H1 (cell line): ENCODE measurements around the gene BAK1. TPM values are rescaled to one million over a fixed set of nuclear protein-coding genes. Genes with fewer than 3 reads are reported as not detected.

Source experiments
- CTCF ChIA-PET: fragments of 300-600 bp; sonication (Branson Sonifier 250); formaldehyde crosslinking; loops from one replicate; lab custom pipeline; 2021; ENCODE audit not compliant: partially characterized antibody; lab: Charles Lee
- POLR2A ChIA-PET: fragments of 300-600 bp; sonication (Branson Sonifier 250); formaldehyde crosslinking; loops from one replicate; lab custom pipeline; 2021; ENCODE audit warnings: inconsistent platforms; ENCODE audit not compliant: partially characterized antibody; lab: Charles Lee
- DNase-seq, 2 experiments: peaks; one replicate each; pipeline versions ENCODE4 v3.0.0 to v3.0.0-alpha.2; 2010 to 2022; ENCODE audit warnings: low spot score in 2 of 2, low read depth in 1 of 2, mixed read lengths in 1 of 2
- FAIRE-seq: peaks from 2 replicates; lab custom pipeline; 2011; peaks lifted over from hg19 to GRCh38; lab: Jason Lieb, UNC
- H2AFZ ChIP-seq: 2 replicates; pipeline ENCODE4 v1.8.1; 2012; ENCODE audit warnings: low read length, inconsistent platforms
- H2AK5ac ChIP-seq: 2 replicates; pipeline ENCODE4 v1.6.1; 2013; ENCODE audit warnings: low read depth, low read length
- H2BK120ac ChIP-seq: replicated peaks from 2 replicates; pipeline ENCODE3; 2013; ENCODE audit warnings: low read depth, low read length, inconsistent platforms
- H2BK12ac ChIP-seq: 2 replicates; pipeline ENCODE4 v1.6.1; 2013; ENCODE audit warnings: low read depth, low read length
- H2BK15ac ChIP-seq: 2 replicates; pipeline ENCODE4 v1.6.1; 2013; ENCODE audit warnings: low read length
- H2BK20ac ChIP-seq: 2 replicates; pipeline ENCODE4 v1.6.1; 2013; ENCODE audit warnings: low read length
- H2BK5ac ChIP-seq: 2 replicates; pipeline ENCODE4 v1.6.1; 2013; ENCODE audit warnings: low read depth, low read length
- H3K14ac ChIP-seq: 2 replicates; pipeline ENCODE4 v1.6.1; 2013; ENCODE audit warnings: inconsistent platforms; ENCODE audit not compliant: insufficient read length
- H3K18ac ChIP-seq: 2 replicates; pipeline ENCODE4 v1.6.1; 2013; ENCODE audit warnings: low read length; ENCODE audit errors: extremely low read depth
- H3K23ac ChIP-seq: 2 replicates; pipeline ENCODE4 v1.6.1; 2013; ENCODE audit warnings: inconsistent platforms; ENCODE audit not compliant: insufficient read length
- H3K23me2 ChIP-seq: 2 replicates; pipeline ENCODE4 v1.6.1; 2013; ENCODE audit warnings: low read depth, low read length
- H3K27ac ChIP-seq: 2 replicates; pipeline ENCODE4 v1.6.1; 2011; ENCODE audit warnings: low read depth, low read length, inconsistent platforms
- H3K27me3 ChIP-seq, 4 experiments: replicated peaks in 1 of 4; 1 replicate in 1 of 4; 2 replicates in 3 of 4; pipeline versions ENCODE4 v1.6.1 to v1.8.1; 2011 to 2013; ENCODE audit warnings: low read length in 3 of 4, mild to moderate bottlenecking in 3 of 4, inconsistent platforms in 2 of 4, mixed read lengths in 2 of 4, moderate library complexity in 1 of 4; ENCODE audit not compliant: control insufficient read depth in 3 of 4, insufficient read depth in 3 of 4; ENCODE audit errors: extremely low read depth in 1 of 4
- H3K36me3 ChIP-seq, 4 experiments: 2 replicates each; pipeline versions ENCODE4 v1.6.1 to v1.8.1; 2011 to 2013; ENCODE audit warnings: mild to moderate bottlenecking in 4 of 4, low read length in 3 of 4, moderate library complexity in 2 of 4, control low read depth in 1 of 4, inconsistent platforms in 1 of 4; ENCODE audit not compliant: insufficient read depth in 4 of 4, control insufficient read depth in 2 of 4
- H3K4ac ChIP-seq: replicated peaks from 2 replicates; pipeline ENCODE3; 2013; ENCODE audit warnings: low read length, low read depth, mixed read lengths, inconsistent platforms; ENCODE audit not compliant: insufficient read length
- H3K4me1 ChIP-seq, 4 experiments: replicated peaks in 1 of 4; 1 replicate in 1 of 4; 2 replicates in 3 of 4; pipeline versions ENCODE4 v1.6.1 to v1.8.1; 2011 to 2013; ENCODE audit warnings: low read length in 3 of 4, inconsistent platforms in 2 of 4, mixed read lengths in 1 of 4; ENCODE audit not compliant: insufficient read depth in 4 of 4, control insufficient read depth in 3 of 4
- H3K4me2 ChIP-seq, 2 experiments: 2 replicates each; pipeline versions ENCODE4 v1.6.1 to v1.8.1; 2011 to 2013; ENCODE audit warnings: low read depth in 2 of 2, low read length in 2 of 2, control low read depth in 1 of 2, inconsistent platforms in 1 of 2, mild to moderate bottlenecking in 1 of 2; ENCODE audit not compliant: insufficient read depth in 1 of 2
- H3K4me3 ChIP-seq, 4 experiments: fragments of 200-600, 300-600 bp in 1 of 4; sonication (generic), shearing (Covaris generic), sonication (Bioruptor Twin) in 1 of 4; 2 replicates each; pipeline versions ENCODE4 v1.5.1 to v1.8.1; 2011 to 2016; ENCODE audit warnings: low read length in 4 of 4, low read depth in 3 of 4, control low read depth in 2 of 4, inconsistent platforms in 2 of 4, mild to moderate bottlenecking in 2 of 4, mixed read lengths in 1 of 4, moderate library complexity in 1 of 4; ENCODE audit not compliant: insufficient read depth in 2 of 4; ENCODE audit errors: extremely low read depth in 1 of 4
- H3K56ac ChIP-seq: replicated peaks from 2 replicates; pipeline ENCODE3; 2013; ENCODE audit warnings: low read depth, mild to moderate bottlenecking, mixed read lengths, low read length, inconsistent platforms; ENCODE audit not compliant: insufficient read length
- H3K79me1 ChIP-seq: 2 replicates; pipeline ENCODE4 v1.6.1; 2013; ENCODE audit warnings: low read depth, low read length, control low read depth
- H3K79me2 ChIP-seq, 2 experiments: 2 replicates each; pipeline versions ENCODE4 v1.6.1 to v1.8.1; 2012 to 2013; ENCODE audit warnings: low read length in 2 of 2, mild to moderate bottlenecking in 2 of 2, inconsistent platforms in 1 of 2; ENCODE audit not compliant: insufficient read depth in 2 of 2, control insufficient read depth in 1 of 2
- H3K9ac ChIP-seq, 4 experiments: replicated peaks in 1 of 4; 1 replicate in 1 of 4; 2 replicates in 3 of 4; pipeline versions ENCODE4 v1.6.1 to v1.8.1; 2011 to 2013; ENCODE audit warnings: low read depth in 3 of 4, low read length in 3 of 4, control low read depth in 2 of 4, mild to moderate bottlenecking in 2 of 4, moderate library complexity in 2 of 4, inconsistent platforms in 1 of 4; ENCODE audit errors: extremely low read depth in 1 of 4
- H3K9me3 ChIP-seq, 2 experiments: 2 replicates each; pipeline versions ENCODE4 v1.6.1 to v1.8.1; 2012 to 2013; ENCODE audit warnings: mild to moderate bottlenecking in 2 of 2, moderate library complexity in 2 of 2, control low read depth in 1 of 2, inconsistent platforms in 1 of 2, low read depth in 1 of 2, low read length in 1 of 2, mixed read lengths in 1 of 2; ENCODE audit not compliant: insufficient read depth in 2 of 2
- H4K20me1 ChIP-seq, 2 experiments: replicated peaks in 1 of 2; 2 replicates each; pipeline versions ENCODE3 to v1.8.1; 2011 to 2013; ENCODE audit warnings: inconsistent platforms in 2 of 2, low read length in 2 of 2, mild to moderate bottlenecking in 1 of 2; ENCODE audit not compliant: insufficient read depth in 2 of 2, control insufficient read depth in 1 of 2
- H4K5ac ChIP-seq: 2 replicates; pipeline ENCODE4 v1.6.1; 2013; ENCODE audit warnings: low read length, low read depth, mixed read lengths, inconsistent platforms; ENCODE audit not compliant: insufficient read length
- H4K8ac ChIP-seq: 2 replicates; pipeline ENCODE4 v1.8.0; 2013; ENCODE audit warnings: mild to moderate bottlenecking, moderate library complexity, low read length, inconsistent platforms; ENCODE audit not compliant: insufficient read depth; ENCODE audit errors: extremely low read depth
- H4K91ac ChIP-seq: replicated peaks from 2 replicates; pipeline ENCODE3; 2013; ENCODE audit warnings: low read length, mixed read lengths, inconsistent platforms; ENCODE audit not compliant: insufficient read length
- RFX5 ChIP-seq: IDR thresholded peaks from 2 replicates; pipeline ENCODE4 v1.6.1; 2011; ENCODE audit warnings: low read depth, low read length, improper control_type of control experiment, borderline replicate concordance
- WGBS, 2 experiments: shearing (Covaris generic) in 1 of 2; methylation state at CpG; one replicate each; pipeline versions ENCODE4 v1.1.6 to v1.1.7; 2013 to 2015; ENCODE audit warnings: low lambda C conversion rate in 2 of 2, mixed read lengths in 2 of 2, inconsistent platforms in 1 of 2, low coverage in 1 of 2, missing lambda C conversion rate in 1 of 2; ENCODE audit not compliant: insufficient replicate concordance in 2 of 2, insufficient coverage in 1 of 2, insufficient read length in 1 of 2; ENCODE audit errors: extremely low coverage in 1 of 2, missing lambda C conversion rate in 1 of 2; 5-methylcytosine and 5-hydroxymethylcytosine counted together
- polyA plus RNA-seq, 7 experiments: library from polyadenylated mRNA; depleted of rRNA in 3 of 7; stranded (reverse) in 5 of 7; unstranded in 2 of 7; fragments of >200 nt in 5 of 7; fragments of 200-250 nt in 2 of 7; gene quantifications; 1 replicate in 5 of 7; 2 replicates in 1 of 7; 4 replicates in 1 of 7; pipeline versions ENCODE4 v1.2.1 to v1.2.3, GENCODE V29; 2011 to 2013; ENCODE audit warnings: missing spikeins in 2 of 7, mixed read lengths in 2 of 7
- total RNA-seq: library from RNA; stranded (reverse); fragmentation: NEBNext Ultra II Directional; extraction: Animal tissue kit (Norgen Biotek cat#: 25700); gene quantifications from 2 replicates; pipeline ENCODE4 v1.2.1, GENCODE V29; 2021

Gene BAK1
- total and polyA plus RNA-seq, 2 of the 8 experiments (the other 6 are each of a cell fraction or from before 2014, with no cell fraction given), result 43.3 to 43.4 TPM

GRCh38 chr6:33577106-33577535 lies 3.0 kb downstream of the BAK1 start:
- Histone ChIP-seq H3K4me1 (peaks cover 0 to 4% (median 3%) of the 10 kb centered on the region in 4 experiments; a peak in 5 of 7 replicates), H3K23me2 (peaks cover 5% of the 10 kb centered on the region; the same call in 1 of the 2 replicates), H3K9ac (no peak overlapping the region), H3K79me1 (peaks cover 5% of the 10 kb centered on the region; the same call in 1 of the 2 replicates), H3K4me2 (no peak overlapping the region), H3K27me3 (no peaks in the 10 kb centered on the region), H3K79me2 (peaks cover 0 to 19% of the 10 kb centered on the region in 2 experiments; a peak in 3 of 4 replicates), H4K91ac (no peak overlapping the region), H2AK5ac (no peak overlapping the region), H2BK5ac (no peak overlapping the region), H4K5ac (no peak overlapping the region), H3K36me3 (peaks cover 4 to 25% (median 16%) of the 10 kb centered on the region in 4 experiments), H2BK12ac (no peak overlapping the region), H3K4me3 (no peak overlapping the region), H3K4ac (no peak overlapping the region), H3K56ac (no peak overlapping the region), H3K23ac (no peak overlapping the region), H3K27ac (no peak overlapping the region), H2BK20ac (no peak overlapping the region), H3K9me3 (no peaks in the 10 kb centered on the region), H2BK15ac (no peak overlapping the region), H3K18ac (no peak overlapping the region), H2BK120ac (no peak overlapping the region), H3K14ac (no peak overlapping the region), H4K8ac (peak overlapping the region; percentile 43; the same call in 1 of the 2 replicates), H4K20me1 (no peaks in the 10 kb centered on the region), H2AFZ (no peak overlapping the region)
- ChIA-PET CTCF (interaction anchor here (0.6 to 1.5 kb wide), 4 partner anchors 10 to 211 kb away, joined by 3 to 7 read pairs (median 3); no protein-coding TSS in a partner anchor), POLR2A (no interaction called here)
- FAIRE-seq (no peak), DNase-seq (no peak)
- TF ChIP-seq RFX5, result no peak
- WGBS, 2 experiments, result 94% methylated on average over 8 of the region's 9 CpGs; no CpG with 5 or more reads in 1 of the 2 experiments
